ENCODE data around the gene L3HYPDH. TPM values are rescaled to one million over a fixed set of nuclear protein-coding genes. Genes with fewer than 3 reads are reported as not detected.
"Not testable (repeated sequence)": the region's sequence is repeated elsewhere in the genome, so short reads cannot be mapped to it uniquely, and the experiment has no call there.

L3HYPDH gene
- total RNA-seq, 4 donors from 2014 or later, result 39.4 to 98.4 (median 71.7) TPM

DNA sequence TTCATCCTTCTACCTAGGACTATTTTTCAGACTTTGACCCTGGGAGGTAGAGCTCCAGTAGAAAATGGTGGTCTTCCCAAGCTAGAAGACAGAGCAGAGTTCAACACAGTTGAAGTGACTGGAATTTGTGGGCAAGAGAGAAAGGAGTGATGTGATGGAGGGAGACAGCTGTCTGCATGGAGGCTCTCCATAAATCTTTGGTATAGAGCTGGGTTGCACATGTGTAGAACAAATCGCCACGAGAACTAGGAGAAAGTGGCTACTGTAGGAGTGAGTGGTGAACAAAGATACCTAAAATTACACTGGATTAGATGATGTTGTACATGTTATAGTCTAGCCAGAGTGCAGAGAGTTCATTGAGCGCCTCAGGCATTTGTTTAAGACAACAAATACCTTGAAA, 33.5 kb downstream of the L3HYPDH start:
- no peaks in the 10 kb centered on the region for H3K36me3 ChIP-seq
- no peak for DNase-seq
- no peaks in the 10 kb centered on the region for H3K4me1 ChIP-seq
- H3K27me3 ChIP-seq, result no peaks in the 10 kb centered on the region
- no peak for TF ChIP-seq CTCF (IDR thresholded peaks at IDR 0.05)
- no peak for TF ChIP-seq POLR2A (IDR thresholded peaks at IDR 0.05)
- no peaks in the 10 kb centered on the region for H3K9me3 ChIP-seq
- no peak overlapping the region for H3K4me3 ChIP-seq
- H3K27ac ChIP-seq, result no peak overlapping the region
- intact Hi-C loops (cut with DNase I; ENCODE audit: low total_unique reads), result no loop called here

GRCh38 chr14:59448673-59449072, 35.5 kb downstream of the L3HYPDH start:
- H3K4me3 ChIP-seq; H3K4me1 ChIP-seq; H3K27ac ChIP-seq; intact Hi-C loops (cut with DNase I; ENCODE audit: low total_unique reads); DNase-seq; H3K9me3 ChIP-seq; H3K36me3 ChIP-seq; H3K27me3 ChIP-seq: not testable (repeated sequence)

GRCh38 chr14:59439256-59439965, 44.8 kb downstream of the L3HYPDH start:
- Histone ChIP-seq H3K9me3 (no peaks in the 10 kb centered on the region), H3K4me3 (no peak overlapping the region), H3K4me1 (no peaks in the 10 kb centered on the region), H3K27me3 (no peaks in the 10 kb centered on the region), H3K36me3 (no peaks in the 10 kb centered on the region), H3K27ac (peak overlapping the region in 1 of 2 donors; percentile 24)
- intact Hi-C loops (cut with DNase I; ENCODE audit: low total_unique reads), result no loop called here
- DNase-seq, result no peak
- TF ChIP-seq CTCF (IDR thresholded peaks at IDR 0.05) (no peak), POLR2A (IDR thresholded peaks at IDR 0.05) (no peak)

GRCh38 chr14:59438195-59438647, 46.0 kb downstream of the L3HYPDH start:
- TF ChIP-seq POLR2A (IDR thresholded peaks at IDR 0.05), result no peak
- TF ChIP-seq CTCF (IDR thresholded peaks at IDR 0.05), result no peak
- intact Hi-C loops (cut with DNase I; ENCODE audit: low total_unique reads), result no loop called here
- Histone ChIP-seq H3K9me3 (no peaks in the 10 kb centered on the region), H3K4me3 (no peak overlapping the region), H3K4me1 (no peaks in the 10 kb centered on the region), H3K36me3 (no peaks in the 10 kb centered on the region), H3K27ac (peak overlapping the region in 1 of 2 donors; percentile 24), H3K27me3 (no peaks in the 10 kb centered on the region)
- no peak for DNase-seq

GRCh38 chr14:59435987-59436386, 48.2 kb downstream of the L3HYPDH start:
- Histone ChIP-seq H3K4me3 (no peak overlapping the region), H3K9me3 (no peaks in the 10 kb centered on the region), H3K36me3 (no peaks in the 10 kb centered on the region), H3K27ac (no peak overlapping the region), H3K27me3 (no peaks in the 10 kb centered on the region), H3K4me1 (no peaks in the 10 kb centered on the region)
- TF ChIP-seq POLR2A (IDR thresholded peaks at IDR 0.05) (no peak), CTCF (IDR thresholded peaks at IDR 0.05) (no peak)
- DNase-seq, result no peak
- intact Hi-C loops (cut with DNase I; ENCODE audit: low total_unique reads), result no loop called here
